ENCODE measurements around the gene FARP2. TPM values are rescaled to one million over a fixed set of nuclear protein-coding genes. Genes with fewer than 3 reads are reported as not detected.

FARP2 gene
- total RNA-seq, 1 experiment from 2014 or later, result 32.6 TPM

- intact Hi-C loops (cut with micrococcal nuclease), result loop anchor here (10.0 kb wide), 1 partner anchor 285 kb away; the partner anchor contains the start of genes ATG4B and THAP4
- no peak overlapping the region for H3K27ac Mint-ChIP-seq (ENCODE audit: low read depth, unreplicated experiment)
Observed at GRCh38 chr2:241349941-241350340, 6.1 kb upstream of the FARP2 start.

GRCh38 chr2:241350530-241350877 is 5.6 kb upstream of the FARP2 start:
- Mint-ChIP-seq H3K27me3 (ENCODE audit: insufficient read depth, unreplicated experiment) (no peaks in the 10 kb centered on the region), H3K9me3 (ENCODE audit: unreplicated experiment) (no peaks in the 10 kb centered on the region), H3K27ac (ENCODE audit: low read depth, unreplicated experiment) (no peak overlapping the region), H3K4me1 (ENCODE audit: insufficient read depth, unreplicated experiment) (peaks cover 10% of the 10 kb centered on the region), H3K36me3 (ENCODE audit: insufficient read depth, unreplicated experiment) (peaks cover 85% of the 10 kb centered on the region), H3K4me3 (ENCODE audit: unreplicated experiment) (no peak overlapping the region)
- TF ChIP-seq, protein P1, sequence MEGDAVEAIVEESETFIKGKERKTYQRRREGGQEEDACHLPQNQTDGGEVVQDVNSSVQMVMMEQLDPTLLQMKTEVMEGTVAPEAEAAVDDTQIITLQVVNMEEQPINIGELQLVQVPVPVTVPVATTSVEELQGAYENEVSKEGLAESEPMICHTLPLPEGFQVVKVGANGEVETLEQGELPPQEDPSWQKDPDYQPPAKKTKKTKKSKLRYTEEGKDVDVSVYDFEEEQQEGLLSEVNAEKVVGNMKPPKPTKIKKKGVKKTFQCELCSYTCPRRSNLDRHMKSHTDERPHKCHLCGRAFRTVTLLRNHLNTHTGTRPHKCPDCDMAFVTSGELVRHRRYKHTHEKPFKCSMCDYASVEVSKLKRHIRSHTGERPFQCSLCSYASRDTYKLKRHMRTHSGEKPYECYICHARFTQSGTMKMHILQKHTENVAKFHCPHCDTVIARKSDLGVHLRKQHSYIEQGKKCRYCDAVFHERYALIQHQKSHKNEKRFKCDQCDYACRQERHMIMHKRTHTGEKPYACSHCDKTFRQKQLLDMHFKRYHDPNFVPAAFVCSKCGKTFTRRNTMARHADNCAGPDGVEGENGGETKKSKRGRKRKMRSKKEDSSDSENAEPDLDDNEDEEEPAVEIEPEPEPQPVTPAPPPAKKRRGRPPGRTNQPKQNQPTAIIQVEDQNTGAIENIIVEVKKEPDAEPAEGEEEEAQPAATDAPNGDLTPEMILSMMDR (IDR thresholded peaks at IDR 0.05; ENCODE audit: unreplicated experiment), result no peak
- intact Hi-C loops (cut with micrococcal nuclease), result loop anchor here (10.0 kb wide), 1 partner anchor 284 kb away; the partner anchor contains the start of genes ATG4B and THAP4
- POLR2A ChIA-PET, result interaction anchor here (0.7 to 3.5 kb wide), 6 partner anchors 11 to 336 kb away, joined by 3 to 13 read pairs (median 3); partner anchors contain the start of gene DTYMK
- CTCF ChIA-PET, result no interaction called here
- DNase-seq (ENCODE audit: unreplicated experiment), result no peak
- BruUV-seq (replicated peaks), result no TSS peak

More at GRCh38 chr2:241349941-241350340, 6.1 kb upstream of the FARP2 start:
- TF ChIP-seq, protein P1 (IDR thresholded peaks at IDR 0.05; ENCODE audit: unreplicated experiment), result no peak
- DNase-seq (ENCODE audit: unreplicated experiment), result no peak
- Mint-ChIP-seq H3K27me3 (ENCODE audit: insufficient read depth, unreplicated experiment) (no peaks in the 10 kb centered on the region), H3K9me3 (ENCODE audit: unreplicated experiment) (no peaks in the 10 kb centered on the region), H3K4me1 (ENCODE audit: insufficient read depth, unreplicated experiment) (peaks cover 8% of the 10 kb centered on the region), H3K4me3 (ENCODE audit: unreplicated experiment) (no peak overlapping the region), H3K36me3 (ENCODE audit: insufficient read depth, unreplicated experiment) (peaks cover 91% of the 10 kb centered on the region)
- BruUV-seq (replicated peaks), result no TSS peak
- POLR2A ChIA-PET, result interaction anchor here (0.7 to 3.5 kb wide), 5 partner anchors 11 to 336 kb away, joined by 3 to 13 read pairs (median 3); partner anchors contain the start of gene DTYMK
- CTCF ChIA-PET, result interaction anchor here (0.7 kb wide), 1 partner anchor 34 kb away, joined by 3 read pairs; the partner anchor contains the start of gene SEPTIN2

- H3K9me3 Mint-ChIP-seq (ENCODE audit: unreplicated experiment), result no peaks in the 10 kb centered on the region
- no peak for DNase-seq (ENCODE audit: unreplicated experiment)
- peaks cover 10% of the 10 kb centered on the region for H3K4me1 Mint-ChIP-seq (ENCODE audit: insufficient read depth, unreplicated experiment)
- no peaks in the 10 kb centered on the region for H3K27me3 Mint-ChIP-seq (ENCODE audit: insufficient read depth, unreplicated experiment)
- no TSS peak for BruUV-seq (replicated peaks)
- intact Hi-C loops (cut with micrococcal nuclease), result loop anchor here (10.0 kb wide), 1 partner anchor 284 kb away; the partner anchor contains the start of genes ATG4B and THAP4
- ChIA-PET POLR2A (interaction anchor here (0.6 to 3.5 kb wide), 8 partner anchors 12 to 349 kb away, joined by 3 to 13 read pairs (median 4); partner anchors contain the start of gene DTYMK), CTCF (no interaction called here)
- TF ChIP-seq, protein P1 (IDR thresholded peaks at IDR 0.05; ENCODE audit: unreplicated experiment), result no peak
- H3K27ac Mint-ChIP-seq (ENCODE audit: low read depth, unreplicated experiment), result no peak overlapping the region
- peaks cover 80% of the 10 kb centered on the region for H3K36me3 Mint-ChIP-seq (ENCODE audit: insufficient read depth, unreplicated experiment)
- no peak overlapping the region for H3K4me3 Mint-ChIP-seq (ENCODE audit: unreplicated experiment)
Observed at GRCh38 chr2:241350878-241351639, 5.0 kb upstream of the FARP2 start.

GRCh38 chr2:241351640-241352031 is 4.4 kb upstream of the FARP2 start:
- ChIA-PET CTCF (no interaction called here), POLR2A (interaction anchor here (0.6 to 3.5 kb wide), 4 partner anchors 20 to 349 kb away, joined by 3 to 13 read pairs (median 6); no protein-coding TSS in a partner anchor)
- Mint-ChIP-seq H3K27me3 (ENCODE audit: insufficient read depth, unreplicated experiment) (no peaks in the 10 kb centered on the region), H3K27ac (ENCODE audit: low read depth, unreplicated experiment) (no peak overlapping the region), H3K36me3 (ENCODE audit: insufficient read depth, unreplicated experiment) (peaks cover 74% of the 10 kb centered on the region), H3K9me3 (ENCODE audit: unreplicated experiment) (no peaks in the 10 kb centered on the region), H3K4me1 (ENCODE audit: insufficient read depth, unreplicated experiment) (peaks cover 10% of the 10 kb centered on the region), H3K4me3 (ENCODE audit: unreplicated experiment) (no peak overlapping the region)
- intact Hi-C loops (cut with micrococcal nuclease), result loop anchor here (10.0 kb wide), 1 partner anchor 283 kb away; the partner anchor contains the start of genes ATG4B and THAP4
- BruUV-seq (replicated peaks), result no TSS peak
- TF ChIP-seq, protein P1 (IDR thresholded peaks at IDR 0.05; ENCODE audit: unreplicated experiment), result no peak
- no peak for DNase-seq (ENCODE audit: unreplicated experiment)

All from MCF 10A (cell line).